HCT116 (cell line): ENCODE measurements around the gene DGKE. TPM values are rescaled to one million over a fixed set of nuclear protein-coding genes. Genes with fewer than 3 reads are reported as not detected.

Experiments used
- ATAC-seq: fragments of 200-7000 bp; cut with Tn5 transposase; 2 replicates; pipeline ENCODE4 v1.9.1; 2020; ENCODE audit warnings: mild to moderate bottlenecking, moderate library complexity
- BruUV-seq: library from RNA; stranded (reverse); fragments of 400-500 nt; replicated peaks from 2 replicates; lab custom pipeline; 2021; lab: Mats Ljungman, UMichigan
- CTCF ChIA-PET: fragments of 300-600 bp; sonication (Branson Sonifier 250); formaldehyde crosslinking; loops from one replicate; lab custom pipeline; 2021; ENCODE audit warnings: antibody characterized with exemption; lab: Charles Lee
- POLR2A ChIA-PET: fragments of 300-600, 350-600 bp; sonication (Branson Sonifier 250); formaldehyde crosslinking; loops from one replicate; lab custom pipeline; 2021; ENCODE audit warnings: antibody characterized with exemption; lab: Charles Lee
- RAD21 ChIA-PET, 2 experiments: fragments of 300-600 bp; sonication (Branson Sonifier 250); formaldehyde crosslinking; loops; one replicate each; lab custom pipeline; 2023; ENCODE audit warnings: low total read pairs in 2 of 2; ENCODE audit not compliant: uncharacterized antibody in 2 of 2, unreplicated experiment in 2 of 2, low non-redundant PET in 1 of 2; lab: Charles Lee
- DNase-seq: peaks from one replicate; pipeline ENCODE4 v3.0.0-alpha.2; 2010; ENCODE audit warnings: low read depth, low spot score
- H2AFZ ChIP-seq: fragments of 200-600 bp; shearing (Covaris generic), sonication (generic); 2 replicates; pipeline ENCODE4 v1.6.1; 2017; ENCODE audit warnings: low read depth, mixed run types, mixed read lengths, antibody characterized with exemption, low read length; ENCODE audit not compliant: poor library complexity, severe bottlenecking
- H3K27ac ChIP-seq: 2 replicates; pipeline ENCODE4 v1.5.1; 2012; ENCODE audit warnings: low read depth, low read length
- H3K27me3 ChIP-seq: fragments of 200-600 bp; sonication (generic); 2 replicates; pipeline ENCODE4 v1.6.1; 2016; ENCODE audit warnings: mixed run types, low read length, mixed read lengths; ENCODE audit not compliant: insufficient read depth
- H3K36me3 ChIP-seq, 2 experiments: fragments of 200-500 bp in 1 of 2; fragments of 200-600 bp in 1 of 2; sonication (Bioruptor generic) in 1 of 2; sonication (generic) in 1 of 2; 2 replicates each; pipeline versions ENCODE4 v1.5.1 to v1.6.1; 2014 to 2016; ENCODE audit warnings: low read length in 2 of 2, inconsistent platforms in 1 of 2, mixed read lengths in 1 of 2, mixed run types in 1 of 2; ENCODE audit not compliant: insufficient read depth in 2 of 2, control insufficient read depth in 1 of 2
- H3K4me1 ChIP-seq, 2 experiments: fragments of 200-600 bp in 1 of 2; sonication (generic) in 1 of 2; 2 replicates each; pipeline versions ENCODE4 v1.5.1 to v1.6.1; 2012 to 2017; ENCODE audit warnings: low read length in 2 of 2, inconsistent platforms in 1 of 2, mild to moderate bottlenecking in 1 of 2, mixed read lengths in 1 of 2, mixed run types in 1 of 2, moderate library complexity in 1 of 2; ENCODE audit not compliant: insufficient read depth in 2 of 2, control insufficient read depth in 1 of 2
- H3K4me2 ChIP-seq: fragments of 200-600 bp; sonication (generic); 2 replicates; pipeline ENCODE4 v1.6.1; 2017; ENCODE audit warnings: mixed run types, low read length, mixed read lengths
- H3K4me3 ChIP-seq, 2 experiments: fragments of 200-600 bp in 1 of 2; sonication (generic) in 1 of 2; replicated peaks in 1 of 2; 2 replicates each; pipeline ENCODE4 v1.5.1; 2011 to 2016; ENCODE audit warnings: low read length in 2 of 2, control low read depth in 1 of 2, low read depth in 1 of 2, mild to moderate bottlenecking in 1 of 2, mixed read lengths in 1 of 2, mixed run types in 1 of 2
- H3K79me2 ChIP-seq: fragments of 200-600 bp; sonication (generic); 2 replicates; pipeline ENCODE4 v1.6.1; 2017; ENCODE audit warnings: mild to moderate bottlenecking, mixed run types, low read length, moderate library complexity, mixed read lengths; ENCODE audit not compliant: insufficient read depth
- H3K9ac ChIP-seq: fragments of 200-600 bp; sonication (generic); 2 replicates; pipeline ENCODE4 v1.6.1; 2016; ENCODE audit warnings: low read length, mixed read lengths
- H3K9me2 ChIP-seq: fragments of 200-600 bp; sonication (generic), shearing (Covaris generic); 2 replicates; pipeline ENCODE4 v1.6.1; 2017; ENCODE audit warnings: mixed run types, mild to moderate bottlenecking, moderate library complexity; ENCODE audit not compliant: insufficient read depth
- H3K9me3 ChIP-seq, 2 experiments: fragments of 200-500 bp in 1 of 2; fragments of 200-600 bp in 1 of 2; sonication (Bioruptor generic) in 1 of 2; sonication (generic) in 1 of 2; 2 replicates each; pipeline ENCODE4 v1.6.1; 2014 to 2017; ENCODE audit warnings: low read length in 2 of 2, mixed read lengths in 2 of 2, inconsistent platforms in 1 of 2, low read depth in 1 of 2, mild to moderate bottlenecking in 1 of 2, mixed run types in 1 of 2, moderate library complexity in 1 of 2; ENCODE audit not compliant: control insufficient read depth in 1 of 2, insufficient read depth in 1 of 2
- H4K20me1 ChIP-seq: fragments of 200-600 bp; sonication (generic), shearing (Covaris generic); 2 replicates; pipeline ENCODE4 v1.6.1; 2017; ENCODE audit warnings: mixed run types, mild to moderate bottlenecking, moderate library complexity; ENCODE audit not compliant: insufficient read depth
- CBX3 ChIP-seq: IDR thresholded peaks from 2 replicates; pipeline ENCODE4 v1.6.1; 2012; ENCODE audit warnings: low read depth
- CEBPB ChIP-seq: IDR thresholded peaks from 2 replicates; pipeline ENCODE4 v1.6.1; 2012; ENCODE audit warnings: low read depth
- EGR1 ChIP-seq: IDR thresholded peaks from 2 replicates; pipeline ENCODE4 v1.6.1; 2012; ENCODE audit warnings: low read depth
- EZH2 ChIP-seq: fragments of 200-600 bp; sonication (generic); IDR thresholded peaks from 2 replicates; pipeline ENCODE4 v1.6.1; 2017; ENCODE audit warnings: antibody characterized with exemption, mixed run types
- FOSL1 ChIP-seq: IDR thresholded peaks from 2 replicates; pipeline ENCODE4 v1.6.1; 2012; ENCODE audit warnings: low read depth
- JUND ChIP-seq: IDR thresholded peaks from 2 replicates; pipeline ENCODE4 v1.6.1; 2012
- POLR2AphosphoS5 ChIP-seq: IDR thresholded peaks from 2 replicates; pipeline ENCODE4 v1.6.1; 2011; ENCODE audit warnings: mild to moderate bottlenecking, low read depth, low read length, moderate library complexity
- SP1 ChIP-seq: IDR thresholded peaks from 2 replicates; pipeline ENCODE4 v1.6.1; 2012; ENCODE audit warnings: low read depth
- SRF ChIP-seq: IDR thresholded peaks from 2 replicates; pipeline ENCODE4 v1.6.1; 2012; ENCODE audit warnings: low read depth
- YY1 ChIP-seq: IDR thresholded peaks from 2 replicates; pipeline ENCODE4 v1.6.1; 2011; ENCODE audit warnings: low read length, low read depth, moderate library complexity, mild to moderate bottlenecking; ENCODE audit not compliant: insufficient replicate concordance; ENCODE audit errors: extremely low read depth
- ZFX ChIP-seq: fragments of 450-650 bp; IDR thresholded peaks from 2 replicates; pipeline ENCODE4 v1.6.1; 2017
- intact Hi-C: fragments of 100-400 bp; cut with micrococcal nuclease; formaldehyde crosslinking; loops from 2 replicates; pipeline ENCODE4 v1.10.0; 2022
- total RNA-seq: library from RNA; stranded (reverse); gene quantifications from one replicate; pipeline ENCODE4 v1.2.1, GENCODE V29; 2021; ENCODE audit not compliant: unreplicated experiment
- TF ChIP-seq, protein P1 (sequence below), 3 experiments: fragments of 200-600 bp in 1 of 3; sonication (generic) in 1 of 3; IDR thresholded peaks in 2 of 3; conservative IDR thresholded peaks in 1 of 3; 2 replicates each; pipeline ENCODE4 v1.5.1; 2012 to 2017; ENCODE audit warnings: low read depth in 2 of 3, low read length in 2 of 3, antibody characterized with exemption in 1 of 3, borderline replicate concordance in 1 of 3, control low read depth in 1 of 3, mild to moderate bottlenecking in 1 of 3, mixed read lengths in 1 of 3, mixed run types in 1 of 3, moderate library complexity in 1 of 3; ENCODE audit not compliant: insufficient read depth in 1 of 3
- TF ChIP-seq, protein P2 (sequence below): IDR thresholded peaks from 2 replicates; pipeline ENCODE4 v1.6.1; 2012

Gene DGKE
- total RNA-seq, 1 experiment from 2014 or later = 5.2 TPM

DNA sequence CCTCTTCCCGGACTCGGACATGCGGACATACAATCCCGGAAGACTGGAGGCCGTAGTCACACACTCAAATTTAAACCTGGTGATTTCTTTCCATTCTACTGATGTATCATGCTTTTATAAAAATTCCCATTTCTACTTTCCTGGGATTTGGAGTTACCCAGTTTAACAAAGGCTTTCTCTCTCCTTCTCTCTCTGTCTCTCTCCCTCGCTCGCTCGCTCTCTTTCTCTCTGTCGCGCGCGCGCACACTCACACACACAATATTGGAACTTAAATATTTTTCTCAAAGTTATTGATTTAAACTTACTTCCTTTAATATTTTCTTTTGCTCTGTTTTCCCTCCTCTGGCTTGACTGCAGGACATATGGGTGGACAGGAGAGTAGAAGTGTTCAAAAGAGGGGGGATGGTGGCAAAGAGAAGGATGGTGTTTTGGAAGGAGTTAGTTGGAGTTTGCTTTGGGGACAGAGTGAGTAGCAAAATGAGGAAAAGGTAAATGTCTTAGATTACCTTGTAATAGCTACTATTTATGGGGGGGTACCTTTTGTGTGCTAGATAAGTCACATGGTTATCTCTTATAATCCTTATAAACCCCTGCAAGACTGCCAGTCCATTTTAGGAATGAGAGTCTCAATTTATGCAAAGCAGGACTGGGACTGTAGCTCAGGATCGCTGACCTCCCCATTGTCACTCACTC is 80.8 kb downstream of the DGKE start (continued):
- TF ChIP-seq, protein P1, sequence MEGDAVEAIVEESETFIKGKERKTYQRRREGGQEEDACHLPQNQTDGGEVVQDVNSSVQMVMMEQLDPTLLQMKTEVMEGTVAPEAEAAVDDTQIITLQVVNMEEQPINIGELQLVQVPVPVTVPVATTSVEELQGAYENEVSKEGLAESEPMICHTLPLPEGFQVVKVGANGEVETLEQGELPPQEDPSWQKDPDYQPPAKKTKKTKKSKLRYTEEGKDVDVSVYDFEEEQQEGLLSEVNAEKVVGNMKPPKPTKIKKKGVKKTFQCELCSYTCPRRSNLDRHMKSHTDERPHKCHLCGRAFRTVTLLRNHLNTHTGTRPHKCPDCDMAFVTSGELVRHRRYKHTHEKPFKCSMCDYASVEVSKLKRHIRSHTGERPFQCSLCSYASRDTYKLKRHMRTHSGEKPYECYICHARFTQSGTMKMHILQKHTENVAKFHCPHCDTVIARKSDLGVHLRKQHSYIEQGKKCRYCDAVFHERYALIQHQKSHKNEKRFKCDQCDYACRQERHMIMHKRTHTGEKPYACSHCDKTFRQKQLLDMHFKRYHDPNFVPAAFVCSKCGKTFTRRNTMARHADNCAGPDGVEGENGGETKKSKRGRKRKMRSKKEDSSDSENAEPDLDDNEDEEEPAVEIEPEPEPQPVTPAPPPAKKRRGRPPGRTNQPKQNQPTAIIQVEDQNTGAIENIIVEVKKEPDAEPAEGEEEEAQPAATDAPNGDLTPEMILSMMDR (IDR thresholded peaks at IDR 0.05 in 2 of 3, conservative IDR thresholded peaks at IDR 0.05 in 1 of 3; ENCODE audit: borderline replicate concordance in 1 of 3, insufficient read depth in 1 of 3, low read depth in 2 of 3, low read length in 2 of 3) = no peak
- peak; percentile 21; the same call in 1 of the 2 replicates for TF ChIP-seq JUND

DNA sequence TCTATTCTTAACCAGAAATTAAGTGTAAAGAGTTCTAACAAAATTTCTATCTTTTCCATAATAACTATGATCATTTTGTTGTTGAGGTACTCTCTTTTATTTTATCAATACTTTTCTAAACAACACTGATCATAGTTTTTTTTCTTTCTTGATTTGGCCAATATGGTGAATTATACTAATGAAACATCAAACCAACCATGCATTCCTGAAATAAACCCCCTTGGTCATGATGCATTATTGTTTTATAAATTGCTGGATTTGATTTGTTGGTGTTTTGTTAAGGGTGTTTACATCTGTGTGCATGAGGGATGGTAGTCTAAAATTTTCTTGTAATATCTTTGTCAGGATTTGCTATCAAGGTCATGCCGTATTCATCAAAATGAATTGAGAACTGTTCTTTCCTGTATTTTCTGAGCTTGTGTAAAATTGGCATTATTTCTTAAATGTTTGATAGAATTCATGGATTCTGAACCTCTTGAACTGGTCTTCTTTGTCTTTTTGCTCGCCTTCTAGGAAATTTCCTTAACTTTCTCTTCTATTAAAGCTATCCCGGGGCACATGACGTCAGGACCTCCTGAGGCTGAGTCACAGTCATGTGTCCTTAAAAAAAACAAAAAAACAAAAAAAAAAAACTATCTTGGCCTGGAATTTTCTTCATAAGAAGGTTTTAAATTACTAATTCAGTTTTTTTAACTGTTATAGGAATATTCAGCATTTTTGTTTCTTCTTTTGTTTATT is 83.8 kb downstream of the DGKE start:
- Histone ChIP-seq H3K9me2 (no peaks in the 10 kb centered on the region), H3K36me3 (no peaks in the 10 kb centered on the region), H3K4me3 (no peak overlapping the region), H3K9me3 (peaks cover 0 to 10% of the 10 kb centered on the region in 2 experiments; a peak in 1 of 4 replicates), H3K4me1 (peaks cover 18 to 35% of the 10 kb centered on the region in 2 experiments)
- no peak for DNase-seq
- CTCF ChIA-PET = no interaction called here
- no peak for TF ChIP-seq CEBPB
- no peak for TF ChIP-seq CBX3
- TF ChIP-seq JUND = no peak
- no peak for TF ChIP-seq SRF
- no peak for TF ChIP-seq POLR2AphosphoS5
- TF ChIP-seq FOSL1 = no peak
- TF ChIP-seq, protein P2, sequence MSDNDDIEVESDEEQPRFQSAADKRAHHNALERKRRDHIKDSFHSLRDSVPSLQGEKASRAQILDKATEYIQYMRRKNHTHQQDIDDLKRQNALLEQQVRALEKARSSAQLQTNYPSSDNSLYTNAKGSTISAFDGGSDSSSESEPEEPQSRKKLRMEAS = no peak
- TF ChIP-seq SP1 = no peak
- TF ChIP-seq EZH2 = no peak
- TF ChIP-seq YY1 = no peak
- no peak for TF ChIP-seq EGR1
- no peak for TF ChIP-seq ZFX
- TF ChIP-seq, all 23 proteins: peak for 0
- intact Hi-C loops = no loop called here
- POLR2A ChIA-PET = no interaction called here
- no peak for ATAC-seq
- Histone ChIP-seq H3K79me2 (peaks cover 22% of the 10 kb centered on the region), H4K20me1 (no peaks in the 10 kb centered on the region), H3K4me2 (no peak overlapping the region), H3K27me3 (no peaks in the 10 kb centered on the region), H2AFZ (no peak overlapping the region), H3K9ac (no peak overlapping the region), H3K27ac (no peak overlapping the region)
- BruUV-seq = no TSS peak
- RAD21 ChIA-PET = no interaction called here
